Upper lobe of left lung (tissue), 4 donors: Measurements from ENCODE around the gene SLC10A1.

Source experiments
- CTCF ChIP-seq, 6 experiments: fragments of 450-650 bp in 4 of 6; fragments of 200-600 bp in 2 of 6; sonication (generic) in 2 of 6; IDR thresholded peaks; one replicate each; pipeline ENCODE4 v1.5.1; 2016 to 2019; ENCODE audit warnings: antibody characterized with exemption in 6 of 6
- EP300 ChIP-seq, 4 donors: sonication (generic); formaldehyde crosslinking; IDR thresholded peaks; one replicate each; pipeline ENCODE4 v1.5.1; 2017; ENCODE audit warnings: antibody characterized with exemption in 4 of 4, control low read depth in 2 of 4
- POLR2A ChIP-seq, 4 donors: fragments of 450-650 bp; IDR thresholded peaks; one replicate each; pipeline ENCODE4 v1.5.1; 2016 to 2017; ENCODE audit warnings: antibody characterized with exemption in 4 of 4, mild to moderate bottlenecking in 2 of 4

- TF ChIP-seq POLR2A (IDR thresholded peaks at IDR 0.05) (no peak), EP300 (IDR thresholded peaks at IDR 0.05) (no peak), CTCF (IDR thresholded peaks at IDR 0.05) (no peak)
These were observed 12.1 kb downstream of the SLC10A1 start for GRCh38 chr14:69784942-69785341.
